RWPE2 (cell line): ENCODE measurements around the gene BTK.

Experiments used
- ATAC-seq: fragments of 200-7000 bp; cut with Tn5 transposase; 3 replicates; pipeline ENCODE4 v1.9.1; 2021; ENCODE audit warnings: low read depth
- DNase-seq: peaks from one replicate; pipeline ENCODE4 v3.0.0-alpha.2; 2020; ENCODE audit warnings: low spot score
- H3K27ac ChIP-seq: fragments of 450-650 bp; 2 replicates; pipeline ENCODE4 v1.5.1; 2017; ENCODE audit warnings: mild to moderate bottlenecking; ENCODE audit not compliant: poor library complexity, severe bottlenecking
- H3K27me3 ChIP-seq: fragments of 250-450 bp; sonication (Bioruptor Pico); 2 replicates; pipeline ENCODE4 v1.5.1; 2021; ENCODE audit warnings: mild to moderate bottlenecking, moderate library complexity; ENCODE audit not compliant: insufficient read depth, poor library complexity, severe bottlenecking
- H3K36me3 ChIP-seq: fragments of 250-450 bp; sonication (Bioruptor Pico); 2 replicates; pipeline ENCODE4 v1.5.1; 2020; ENCODE audit warnings: low read depth, mild to moderate bottlenecking, moderate library complexity
- H3K4me1 ChIP-seq: fragments of 250-450 bp; sonication (Bioruptor Pico); 2 replicates; pipeline ENCODE4 v1.5.1; 2021; ENCODE audit warnings: mild to moderate bottlenecking, moderate library complexity; ENCODE audit not compliant: insufficient read depth, poor library complexity, severe bottlenecking
- H3K4me3 ChIP-seq: fragments of 250-450 bp; sonication (Bioruptor Pico); 2 replicates; pipeline ENCODE4 v1.5.1; 2021; ENCODE audit warnings: mild to moderate bottlenecking, moderate library complexity; ENCODE audit not compliant: severe bottlenecking
- H3K9me3 ChIP-seq: fragments of 250-450 bp; sonication (Bioruptor Pico); 2 replicates; pipeline ENCODE4 v1.5.1; 2021; ENCODE audit warnings: mild to moderate bottlenecking, moderate library complexity; ENCODE audit not compliant: severe bottlenecking
- CTCF ChIP-seq: fragments of 450-650 bp; IDR thresholded peaks from one replicate; pipeline ENCODE4 v1.5.1; 2017; ENCODE audit warnings: mild to moderate bottlenecking, moderate library complexity; ENCODE audit not compliant: poor library complexity, severe bottlenecking

BTK gene

GRCh38 chrX:101407167-101407747 is 21.3 kb upstream of the BTK start:
- peak overlapping the region; percentile 65 for H3K27ac ChIP-seq
- H3K4me3 ChIP-seq = peak overlapping the region; percentile 51
- H3K36me3 ChIP-seq = peaks cover 5% of the 10 kb centered on the region
- no peaks in the 10 kb centered on the region for H3K4me1 ChIP-seq
- no peaks in the 10 kb centered on the region for H3K27me3 ChIP-seq
- ATAC-seq (0 out of 3 replicates have a peak, but pooled peaks have one; percentile 5), DNase-seq (no peak)
- no peak for TF ChIP-seq CTCF
- H3K9me3 ChIP-seq = no peaks in the 10 kb centered on the region

- Histone ChIP-seq H3K4me1 (no peaks in the 10 kb centered on the region), H3K36me3 (peaks cover 17% of the 10 kb centered on the region), H3K4me3 (no peak overlapping the region), H3K9me3 (no peaks in the 10 kb centered on the region), H3K27ac (no peak overlapping the region), H3K27me3 (no peaks in the 10 kb centered on the region)
- TF ChIP-seq CTCF = no peak
- no peak for ATAC-seq
- DNase-seq = no peak
Observed at GRCh38 chrX:101399825-101400224, 13.8 kb upstream of the BTK start.

- H3K36me3 ChIP-seq = peaks cover 25% of the 10 kb centered on the region
- H3K4me3 ChIP-seq = no peak overlapping the region
- H3K9me3 ChIP-seq = no peaks in the 10 kb centered on the region
- no peak overlapping the region for H3K27ac ChIP-seq
- DNase-seq = no peak
- no peaks in the 10 kb centered on the region for H3K4me1 ChIP-seq
- no peak for ATAC-seq
- TF ChIP-seq CTCF = no peak
- H3K27me3 ChIP-seq = no peaks in the 10 kb centered on the region
Observed at GRCh38 chrX:101398694-101399093, 12.7 kb upstream of the BTK start.

- no peak for DNase-seq
- Histone ChIP-seq H3K9me3 (no peaks in the 10 kb centered on the region), H3K36me3 (peaks cover 34% of the 10 kb centered on the region), H3K4me3 (no peak overlapping the region), H3K27me3 (no peaks in the 10 kb centered on the region), H3K27ac (no peak overlapping the region), H3K4me1 (no peaks in the 10 kb centered on the region)
- TF ChIP-seq CTCF = no peak
- peak; percentile 31; the same call in 2 of the 3 replicates for ATAC-seq
Observed at GRCh38 chrX:101397779-101398178, 11.8 kb upstream of the BTK start.

- Histone ChIP-seq H3K9me3 (no peaks in the 10 kb centered on the region), H3K4me3 (no peak overlapping the region), H3K27ac (no peak overlapping the region), H3K27me3 (no peaks in the 10 kb centered on the region), H3K4me1 (no peaks in the 10 kb centered on the region), H3K36me3 (peaks cover 52% of the 10 kb centered on the region)
- DNase-seq (no peak), ATAC-seq (peak; percentile 21; the same call in 1 of the 3 replicates)
- TF ChIP-seq CTCF = no peak
Observed at GRCh38 chrX:101395789-101396188, 9.8 kb upstream of the BTK start.
